Renal cortical epithelial cell (primary cell): ENCODE measurements around the gene C5orf47. TPM values are rescaled to one million over a fixed set of nuclear protein-coding genes. Genes with fewer than 3 reads are reported as not detected.

Source experiments
- DNase-seq: peaks from one replicate; pipeline ENCODE4 v3.0.0-alpha.2; 2011; ENCODE audit warnings: low read depth
- total RNA-seq: library from RNA; depleted of rRNA; stranded (reverse); fragments of >200 nt; gene quantifications from 2 replicates; pipeline ENCODE4 v1.2.3, GENCODE V29; 2014

The C5orf47 gene
- total RNA-seq, 1 donor from 2014 or later, result not detected

DNA sequence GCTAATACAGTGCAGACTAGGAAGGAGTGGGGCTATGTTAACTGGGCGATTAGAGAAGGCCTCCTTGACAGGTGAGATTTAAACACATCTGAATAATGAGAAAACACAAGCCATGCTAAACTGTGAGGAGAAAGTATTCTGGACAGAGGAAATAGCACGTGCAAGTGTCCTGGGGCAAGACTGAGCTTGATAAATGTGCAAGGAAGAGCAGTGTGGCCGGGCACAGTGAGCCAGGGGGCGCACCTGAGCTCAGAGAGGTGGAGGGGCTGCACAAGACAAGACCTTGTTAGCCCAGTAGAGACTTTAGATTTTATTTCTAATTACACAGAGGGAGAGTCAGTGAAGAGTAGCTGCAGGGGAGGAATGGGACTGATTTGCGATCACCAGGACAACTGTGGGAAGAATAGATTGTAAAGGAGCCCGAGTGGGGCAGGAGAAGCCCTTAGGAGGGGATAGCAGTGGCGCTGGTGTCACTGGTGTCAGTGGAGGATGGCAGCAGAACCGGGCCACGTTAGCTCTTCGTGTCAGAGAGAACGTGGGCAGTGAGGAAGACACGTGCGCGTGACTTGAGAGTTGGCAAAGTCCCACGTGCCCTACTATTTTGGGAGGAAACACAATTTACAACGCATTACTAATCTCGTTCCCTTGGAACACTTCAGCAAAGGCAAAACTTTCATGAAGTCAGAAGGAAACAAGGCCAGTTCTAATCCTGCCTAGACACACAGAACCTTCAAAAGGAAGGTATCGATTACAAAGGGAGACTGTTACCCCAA lies 17.9 kb upstream of the C5orf47 start:
- DNase-seq, result no peak

DNA sequence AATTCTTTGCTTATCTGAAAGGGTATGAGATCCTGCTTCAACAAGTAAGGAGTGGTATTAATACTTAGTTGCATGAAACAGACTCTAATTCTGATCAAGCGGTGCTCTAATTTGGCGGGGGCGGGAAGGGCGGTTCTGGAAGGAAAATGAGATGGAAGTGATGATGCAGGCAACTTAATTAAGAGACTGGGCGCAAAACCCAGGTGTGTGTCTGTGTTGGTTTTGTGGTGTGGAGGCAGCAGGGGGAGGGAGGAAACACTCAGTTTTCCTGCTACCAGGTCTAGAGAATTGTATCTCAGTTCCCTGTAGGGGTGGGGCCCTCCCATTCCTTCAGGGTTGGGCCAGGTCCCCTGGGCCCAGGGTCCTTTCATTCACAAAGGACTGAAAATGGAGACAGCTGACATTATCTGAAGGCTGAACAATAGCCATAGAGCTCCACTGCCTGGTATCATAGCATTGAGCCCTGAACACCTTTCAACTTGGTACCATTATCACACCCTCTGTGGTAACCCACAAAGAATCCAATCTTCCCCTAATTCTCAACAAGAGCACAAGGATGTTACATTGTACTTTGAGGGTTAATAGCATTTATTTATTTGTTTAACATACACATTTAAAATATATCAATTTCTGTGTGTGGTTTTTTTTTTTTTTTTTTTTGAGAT lies 17.2 kb upstream of the C5orf47 start:
- no peak for DNase-seq

DNA sequence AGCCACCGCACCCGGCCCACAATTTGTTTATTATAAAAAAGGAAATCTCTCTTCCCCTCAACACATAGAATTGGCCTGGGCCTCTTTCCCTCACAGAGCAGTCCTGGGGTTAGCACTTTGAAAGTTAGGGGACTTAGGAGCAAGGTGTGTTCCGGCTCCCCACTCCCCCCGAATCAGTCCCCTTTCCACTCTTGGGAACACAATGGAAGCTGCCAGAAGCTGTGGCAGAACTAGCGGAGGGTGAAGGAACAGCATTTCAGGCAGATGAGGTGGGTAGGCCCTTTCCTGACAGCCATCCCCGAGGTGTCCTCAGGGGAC lies 16.4 kb upstream of the C5orf47 start:
- DNase-seq, result no peak

DNA sequence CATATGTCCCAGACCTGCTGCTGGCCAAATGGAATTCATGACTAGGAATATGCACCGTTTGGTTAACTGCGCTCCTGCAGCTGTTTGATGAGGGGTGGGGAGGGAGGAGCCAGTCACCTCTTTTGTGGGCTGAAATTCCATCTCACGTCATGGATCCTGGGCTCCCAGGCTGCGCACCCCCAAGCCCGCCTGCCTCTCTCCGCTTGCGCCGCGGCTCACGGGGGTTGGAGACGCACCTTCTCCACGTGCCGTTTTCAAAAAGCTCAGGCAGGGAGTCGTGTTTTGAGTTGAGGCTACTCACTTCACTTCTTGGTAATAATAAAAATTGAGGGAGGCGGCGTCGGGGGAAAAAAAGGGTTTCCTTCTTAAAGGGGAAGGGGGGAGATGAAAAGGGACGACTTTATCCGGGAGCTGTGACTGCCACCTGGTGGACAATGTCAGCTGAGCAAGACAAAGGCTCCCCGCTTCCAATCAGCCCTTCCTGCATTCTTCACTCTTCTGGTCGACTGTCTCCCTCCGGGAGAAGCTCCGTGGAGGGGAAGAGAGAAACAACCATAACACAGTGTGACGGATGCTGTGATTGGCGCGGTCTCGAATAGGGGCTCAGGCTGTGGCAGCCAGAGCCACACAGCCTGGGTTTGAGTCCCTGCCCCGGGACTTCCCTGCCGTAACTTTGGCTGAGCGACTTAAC lies 15.9 kb upstream of the C5orf47 start:
- DNase-seq, result peak; percentile 73

DNA sequence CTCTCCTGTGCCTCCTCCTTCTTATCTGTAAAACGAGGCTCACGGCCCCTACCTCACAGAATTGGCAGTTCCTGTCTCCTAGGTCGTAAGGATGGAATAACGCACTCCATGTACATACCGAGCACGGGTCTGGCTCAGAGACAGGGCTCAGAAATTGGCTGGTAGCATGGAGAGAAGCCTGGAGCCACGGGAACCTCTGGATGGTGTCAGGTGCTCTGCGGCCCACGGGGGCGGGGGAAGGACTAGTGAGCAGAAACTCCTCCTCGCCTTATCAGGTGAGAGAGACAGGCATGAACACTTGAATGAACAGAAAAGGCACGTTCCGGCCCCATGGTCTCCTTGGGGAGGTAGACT lies 15.4 kb upstream of the C5orf47 start:
- DNase-seq, result no peak

DNA sequence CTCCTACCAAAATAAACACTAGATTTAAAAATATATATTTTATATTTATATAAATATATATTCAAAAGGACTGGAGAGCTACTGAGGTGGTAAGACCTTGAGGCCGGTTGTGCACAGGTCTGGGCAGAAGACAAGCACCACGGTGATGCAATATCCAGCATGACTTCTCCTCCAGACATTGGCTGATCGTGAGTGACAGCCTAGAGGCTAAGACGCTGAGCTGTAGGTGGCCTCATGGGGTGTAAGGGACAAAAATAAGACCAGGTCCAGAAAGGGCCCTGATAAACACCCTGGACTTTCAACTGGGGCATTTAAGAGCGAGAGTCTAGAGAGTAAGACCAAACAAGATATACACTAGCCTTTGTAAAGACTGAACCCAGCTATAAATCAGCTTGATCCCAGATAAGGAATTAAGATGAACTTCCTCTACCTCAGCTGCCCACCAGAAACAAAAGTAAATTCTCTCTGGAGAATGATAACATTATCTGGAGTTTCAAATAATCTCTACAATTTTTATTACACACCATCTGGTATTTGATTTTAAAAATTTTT lies 14.2 kb upstream of the C5orf47 start:
- DNase-seq, result no peak

DNA sequence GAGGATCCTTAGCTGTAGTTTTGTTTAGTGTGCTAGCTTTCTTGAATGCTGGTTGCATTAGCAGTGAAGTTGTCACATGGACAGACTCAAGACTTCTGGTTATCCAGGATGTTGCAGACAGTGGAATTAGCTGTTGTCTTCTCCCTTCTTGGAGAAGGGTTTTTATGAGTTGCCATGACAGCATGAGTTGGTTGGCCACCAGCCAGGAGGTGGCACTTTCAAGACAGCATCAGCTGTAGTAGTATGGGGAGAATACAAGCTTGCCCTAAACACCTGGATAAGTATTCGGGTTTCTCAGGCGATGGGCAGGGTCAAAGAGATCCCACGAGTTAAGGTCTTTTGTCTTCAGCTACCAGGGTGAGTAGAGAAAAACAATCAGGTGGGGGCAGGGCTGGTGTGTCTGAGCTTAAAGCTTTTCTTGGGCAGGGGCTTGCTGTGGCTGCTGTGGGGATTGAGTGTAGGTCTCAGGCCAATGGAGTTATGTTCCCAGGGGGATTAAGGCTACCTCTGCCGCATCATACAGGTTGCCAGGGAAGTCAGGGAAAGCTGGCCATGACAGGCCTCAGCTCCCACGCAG lies 7.7 kb upstream of the C5orf47 start:
- DNase-seq, result no peak

DNA sequence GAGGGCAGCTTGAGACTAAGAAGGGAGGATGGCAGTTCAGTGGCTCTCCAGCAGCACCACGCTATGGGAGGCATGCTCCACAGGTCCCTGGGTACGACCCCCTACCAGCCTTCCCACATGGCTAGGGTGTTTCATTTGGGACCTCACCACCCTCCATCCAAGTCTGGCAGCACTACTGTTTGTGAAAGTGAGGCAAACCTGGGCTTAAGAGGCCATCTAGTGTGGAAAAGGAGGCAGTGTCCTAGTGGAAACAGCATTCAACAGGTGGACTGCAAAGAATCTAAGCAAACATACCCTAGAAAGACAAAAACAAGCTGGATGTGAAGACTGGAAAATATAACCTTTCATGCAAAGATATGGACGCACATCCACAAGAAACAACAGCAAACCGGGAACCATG lies 4.8 kb upstream of the C5orf47 start:
- peak; percentile 30 for DNase-seq

DNA sequence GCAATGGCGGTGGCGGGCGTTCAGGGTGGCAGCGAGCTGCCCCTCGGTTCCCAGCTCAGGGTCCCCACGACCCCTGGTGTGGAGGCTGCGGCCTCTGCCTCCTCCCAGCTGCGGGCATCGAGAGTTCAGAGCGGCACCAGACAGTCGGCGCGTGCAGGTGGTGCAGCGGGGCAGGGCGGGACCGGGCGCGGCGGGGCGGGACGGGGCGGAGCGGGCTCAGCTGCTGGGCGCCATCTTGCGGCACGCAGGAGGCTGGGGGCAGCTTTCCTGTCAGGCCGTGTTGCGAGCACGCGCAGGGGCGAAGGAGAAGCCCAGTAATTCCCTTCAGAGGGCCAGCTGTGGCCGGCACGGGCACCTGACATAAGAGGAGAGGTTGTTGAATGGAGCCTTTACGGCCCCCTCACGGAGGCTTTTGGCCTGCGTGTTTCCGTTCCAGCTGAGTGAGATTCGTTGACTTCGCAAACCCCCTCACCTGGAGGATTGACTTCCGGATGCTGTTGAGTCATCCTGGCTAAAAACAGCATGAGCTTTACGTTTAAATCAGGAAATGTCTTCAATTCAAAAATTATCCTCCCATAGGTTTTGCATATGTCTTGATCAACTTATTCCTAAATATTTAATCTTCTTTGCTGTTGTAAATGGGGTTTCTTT lies 587 bp downstream of the C5orf47 start:
- DNase-seq, result no peak

DNA sequence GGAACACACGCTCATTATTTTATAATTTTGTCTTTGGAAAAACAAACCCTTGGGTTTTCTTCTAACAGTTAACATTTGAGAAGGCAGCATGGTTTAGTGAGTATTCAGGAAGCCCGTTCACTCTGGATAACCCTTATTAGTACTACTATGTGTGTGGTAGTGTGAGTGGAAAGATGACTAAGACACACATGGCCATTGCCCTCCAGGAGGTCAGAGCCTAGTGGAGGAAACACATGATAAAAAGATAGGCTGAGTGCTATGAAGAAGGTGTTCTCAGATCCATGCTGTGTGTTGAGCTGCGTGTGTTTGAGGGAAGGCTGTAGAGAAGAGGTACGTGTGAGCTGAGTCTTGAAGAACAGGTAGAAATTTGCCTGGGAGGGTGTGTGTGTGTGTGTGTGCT lies 8.4 kb downstream of the C5orf47 start:
- DNase-seq, result no peak

DNA sequence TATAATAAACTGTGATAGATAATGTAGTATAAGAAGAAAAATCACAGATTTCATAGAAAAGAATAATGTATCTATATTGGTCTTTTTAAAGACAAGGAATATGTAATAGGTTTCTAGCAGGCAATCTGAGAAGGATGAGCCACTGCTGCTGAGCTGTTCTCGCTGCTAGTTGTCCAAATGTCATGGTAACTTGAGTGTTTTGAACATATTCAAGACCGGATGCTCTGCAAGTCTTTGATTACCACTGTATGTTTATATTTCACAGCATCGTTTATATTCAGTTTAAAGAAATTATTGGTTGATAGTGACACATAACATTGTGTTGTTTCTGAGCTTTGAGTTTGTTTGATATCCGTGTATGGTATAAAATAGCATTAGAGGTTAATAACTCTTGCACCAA lies 9.6 kb downstream of the C5orf47 start:
- no peak for DNase-seq

DNA sequence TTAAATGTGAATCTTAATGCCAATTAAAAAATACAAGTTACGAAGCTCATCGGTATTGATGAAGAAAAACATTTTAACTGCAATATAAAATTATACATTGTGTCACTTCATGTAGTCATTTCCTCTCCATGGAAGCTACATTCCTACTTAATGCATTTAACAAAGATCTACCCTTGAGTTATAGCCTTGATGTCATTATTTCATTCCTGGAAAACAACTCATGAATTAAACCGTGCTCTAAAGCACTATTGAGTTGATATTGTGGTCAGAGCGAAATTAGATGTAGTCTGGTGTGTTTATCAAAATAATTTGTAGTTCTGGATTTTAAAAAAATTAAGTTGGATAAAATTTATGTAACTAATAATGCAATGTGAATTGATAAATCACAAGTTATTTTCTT lies 11.1 kb downstream of the C5orf47 start:
- DNase-seq, result no peak

DNA sequence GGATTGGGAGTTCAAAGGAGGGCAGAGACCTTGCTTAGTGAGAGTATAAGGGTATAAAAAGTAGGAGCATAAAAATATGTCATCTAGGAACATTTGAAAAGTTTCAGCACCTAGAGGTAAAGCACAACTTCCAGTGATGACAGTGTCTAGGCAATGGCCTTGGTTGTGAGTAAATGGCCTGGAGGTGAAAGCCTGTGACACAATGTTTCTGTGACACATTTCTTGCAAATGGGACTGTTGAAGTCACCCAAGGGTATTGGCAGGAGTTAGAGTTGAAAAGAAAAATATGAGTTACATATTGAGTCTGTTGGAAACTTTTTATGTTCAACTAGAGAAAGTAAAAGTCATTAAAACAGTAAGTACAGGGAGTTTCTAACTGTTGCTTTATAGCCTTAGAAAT lies 14.8 kb downstream of the C5orf47 start:
- no peak for DNase-seq

DNA sequence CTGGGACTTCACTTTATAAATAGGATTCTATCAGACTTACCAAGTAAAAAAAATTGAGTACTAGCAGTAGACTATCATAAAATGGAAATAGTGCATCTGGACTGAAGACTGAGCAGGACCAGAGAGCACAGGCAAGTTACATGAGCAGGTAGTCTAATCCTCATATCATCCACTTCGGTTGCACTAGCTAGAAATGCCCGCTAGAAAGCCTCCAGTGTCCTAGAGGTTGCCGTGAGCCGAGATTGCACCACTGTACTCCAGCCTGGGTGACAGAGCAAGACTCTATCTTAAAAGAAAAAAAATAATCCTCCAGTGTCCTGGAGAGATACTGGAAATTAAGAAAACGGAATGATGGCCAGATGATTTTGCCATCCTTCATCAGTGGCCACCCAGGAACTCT lies 20.0 kb downstream of the C5orf47 start:
- DNase-seq, result no peak

DNA sequence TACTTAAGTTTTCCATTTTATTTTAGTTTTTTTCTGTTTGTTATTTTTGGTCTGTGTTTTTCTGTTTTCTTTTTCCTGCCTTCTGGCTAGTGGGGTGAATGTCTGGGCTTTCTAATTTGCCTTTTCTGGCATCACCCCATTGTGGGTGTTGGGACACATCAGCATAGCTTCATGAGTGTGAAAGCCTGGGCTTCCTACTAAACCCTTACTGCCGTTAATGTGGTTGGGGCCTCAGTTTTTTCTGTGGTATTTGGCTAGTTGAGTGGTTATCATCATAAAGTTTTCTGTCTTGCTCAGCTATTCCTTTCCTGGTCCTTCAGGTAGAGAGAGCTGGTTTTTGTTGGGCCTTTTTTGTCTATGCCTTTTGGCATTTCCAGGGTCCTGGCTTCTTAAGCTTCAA lies 21.4 kb downstream of the C5orf47 start:
- DNase-seq, result no peak

DNA sequence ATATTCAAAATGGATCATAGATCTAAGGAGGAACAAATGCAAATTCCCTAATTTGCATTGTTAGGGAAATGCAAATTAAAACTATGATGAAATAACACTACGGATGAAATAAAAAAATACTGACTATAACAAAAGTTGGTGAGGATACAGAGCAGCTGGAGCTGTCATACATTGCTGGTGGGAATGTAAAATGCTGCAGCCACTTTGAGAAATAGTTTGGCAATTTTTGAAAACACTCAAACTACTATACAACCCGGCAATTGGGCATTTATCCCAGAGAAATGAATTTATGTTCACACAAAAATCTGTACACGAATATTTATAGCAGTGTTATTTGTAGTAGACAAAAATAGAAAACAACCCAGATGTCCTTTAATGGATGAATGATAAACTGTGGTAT lies 22.5 kb downstream of the C5orf47 start:
- no peak for DNase-seq

DNA sequence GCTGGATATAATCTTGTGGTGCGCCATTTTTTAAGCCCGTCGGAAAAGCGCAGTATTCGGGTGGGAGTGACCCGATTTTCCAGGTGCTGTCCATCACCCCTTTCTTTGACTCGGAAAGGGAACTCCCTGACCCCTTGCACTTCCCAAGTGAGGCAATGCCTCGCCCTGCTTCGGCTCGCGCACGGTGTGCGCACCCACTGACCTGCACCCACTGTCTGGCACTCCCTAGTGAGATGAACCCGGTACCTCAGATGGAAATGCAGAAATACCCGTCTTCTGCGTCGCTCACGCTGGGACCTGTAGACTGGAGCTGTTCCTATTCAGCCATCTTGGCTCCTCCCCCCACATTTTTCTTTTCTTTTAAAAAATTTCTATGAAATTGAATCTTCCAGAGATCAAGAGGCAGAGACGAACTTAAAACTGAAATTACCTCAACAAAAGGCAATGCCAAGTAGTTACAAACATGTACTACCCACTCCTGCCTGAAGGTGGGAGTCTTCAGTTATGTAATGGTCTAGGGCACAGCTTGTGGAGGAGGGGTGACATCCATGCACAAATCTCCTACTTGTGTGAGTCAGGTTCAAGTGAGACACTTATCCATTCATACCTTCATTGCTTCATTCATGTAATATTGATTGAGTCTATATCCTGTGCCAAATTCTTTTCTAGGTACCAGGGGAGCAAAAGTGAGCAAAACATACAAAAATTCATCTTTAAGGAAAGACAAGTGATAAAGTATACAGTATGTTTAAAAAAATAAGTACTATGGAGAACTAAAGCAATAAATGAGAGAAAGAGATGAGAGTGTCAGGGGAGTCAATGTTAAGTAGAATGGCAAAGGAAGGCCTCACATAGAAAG lies 31.3 kb downstream of the C5orf47 start:
- DNase-seq, result peak; percentile 44

DNA sequence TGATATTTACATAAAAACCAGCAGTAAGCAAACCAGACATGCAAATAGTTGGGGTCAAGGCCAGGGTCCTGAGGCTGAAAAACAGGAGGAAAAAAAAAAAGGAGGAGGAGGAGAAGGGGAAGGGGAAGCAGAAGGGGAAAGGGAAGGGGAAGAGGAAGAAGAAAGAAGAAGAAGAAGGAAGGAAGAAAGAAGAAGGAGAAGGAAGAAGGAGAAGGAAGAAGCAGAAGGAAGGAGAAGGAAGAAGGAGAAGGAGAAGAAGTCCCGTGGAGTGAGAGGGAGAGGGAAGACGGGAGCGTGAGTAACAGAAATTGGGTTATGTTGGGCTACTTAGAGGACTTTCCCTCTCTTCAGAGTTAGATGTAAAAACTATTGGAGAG lies 31.9 kb downstream of the C5orf47 start:
- DNase-seq, result no peak

DNA sequence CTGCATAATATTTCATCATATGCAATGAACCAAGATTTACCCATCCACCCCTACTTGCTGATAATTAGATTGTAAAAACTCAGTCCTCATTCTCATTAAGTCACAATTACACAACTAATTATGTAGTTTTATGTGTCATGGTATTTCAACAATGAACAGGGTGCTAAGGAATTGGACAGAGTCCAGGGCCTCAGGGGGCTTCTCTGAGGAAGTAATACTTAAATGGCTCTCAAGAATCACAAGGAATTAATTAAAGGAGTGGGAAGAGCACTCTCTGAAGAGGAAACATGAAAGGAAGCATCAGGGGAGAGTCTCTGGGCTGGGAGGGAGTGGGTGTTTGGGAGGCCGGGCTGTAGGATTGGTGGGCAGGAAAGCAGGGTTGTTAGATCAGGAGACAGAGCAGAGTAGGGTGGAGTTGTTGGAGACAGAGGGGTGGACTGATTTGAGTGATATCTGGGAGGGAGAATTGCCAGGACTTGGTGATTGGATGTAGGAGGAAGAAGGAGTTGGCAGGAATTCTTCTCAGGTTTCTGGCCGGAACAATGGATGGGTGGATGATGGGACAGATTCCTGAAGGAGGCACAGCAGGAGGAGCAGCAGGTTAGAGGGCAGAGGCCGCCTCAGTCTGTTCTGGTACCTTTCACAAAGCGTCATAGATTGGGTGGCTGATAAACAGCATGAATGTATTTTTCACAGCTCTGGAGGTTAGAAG lies 33.6 kb downstream of the C5orf47 start:
- DNase-seq, result no peak

DNA sequence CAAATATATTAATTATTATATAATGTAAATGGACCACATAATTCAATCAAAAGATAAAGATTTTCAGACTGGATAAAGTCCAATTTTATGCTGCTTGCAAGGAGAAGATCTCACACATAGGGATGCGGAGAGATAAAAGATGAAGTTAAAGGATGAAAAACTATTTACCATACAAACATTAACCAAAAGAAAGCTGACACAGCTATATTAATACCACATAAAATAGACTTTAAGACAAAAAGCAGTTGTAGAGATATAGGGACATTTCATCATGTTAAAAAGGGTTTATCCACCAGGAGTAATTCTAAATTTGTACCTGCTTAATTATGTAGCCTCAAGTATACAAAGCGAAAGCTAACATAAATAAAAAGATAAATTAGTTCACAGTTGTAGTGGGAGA lies 41.3 kb downstream of the C5orf47 start:
- no peak for DNase-seq
